Activated CD8-positive, alpha-beta memory T cell treated with anti-CD3 and anti-CD28 coated beads, Interleukin-2, amount 10 ng/mL, durations not matched to agents 7 days and 5 days (primary cell): ENCODE results near the gene S100B. TPM values are rescaled to one million over a fixed set of nuclear protein-coding genes. Genes with fewer than 3 reads are reported as not detected.
"Not testable (repeated sequence)": the region's sequence is repeated elsewhere in the genome, so short reads cannot be mapped to it uniquely, and the experiment has no call there.

Experiments used
- ATAC-seq: fragments of 150-1000 bp; cut with Tn5 transposase; one replicate; pipeline ENCODE4 v1.10.0; 2021; ENCODE audit warnings: moderate library complexity
- CTCF ChIA-PET: fragments of 350-600 bp; sonication (Branson Sonifier 250); formaldehyde crosslinking; loops from one replicate; lab custom pipeline; 2021; ENCODE audit warnings: antibody characterized with exemption; lab: Charles Lee
- DNase-seq: peaks from one replicate; pipeline ENCODE4 v3.0.0-alpha.2; 2020
- H3K27ac Mint-ChIP-seq: one replicate; pipeline ENCODE4 v1.8.0; 2021; ENCODE audit warnings: mild to moderate bottlenecking, mixed read lengths
- H3K27me3 Mint-ChIP-seq: one replicate; pipeline ENCODE4 v1.8.0; 2021; ENCODE audit warnings: mixed read lengths
- H3K36me3 Mint-ChIP-seq: one replicate; pipeline ENCODE4 v1.8.0; 2021; ENCODE audit warnings: mild to moderate bottlenecking, mixed read lengths
- H3K4me1 Mint-ChIP-seq: one replicate; pipeline ENCODE4 v1.8.0; 2021; ENCODE audit warnings: mixed read lengths
- H3K4me3 Mint-ChIP-seq: one replicate; pipeline ENCODE4 v1.8.0; 2021; ENCODE audit warnings: mild to moderate bottlenecking, moderate library complexity, mixed read lengths
- H3K9me3 Mint-ChIP-seq: one replicate; pipeline ENCODE4 v1.8.0; 2022; ENCODE audit warnings: low read depth, mixed read lengths
- total RNA-seq, 2 experiments: library from RNA; stranded (reverse); gene quantifications; one replicate each; pipeline ENCODE4 v1.2.3, GENCODE V29; 2021

The S100B gene
- total RNA-seq, 2 experiments from 2014 or later = 0.77 to 1.5 TPM

GRCh38 chr21:46636550-46637285 lies 31.8 kb upstream of the S100B start:
- peaks cover 60% of the 10 kb centered on the region for H3K4me1 Mint-ChIP-seq
- H3K27me3 Mint-ChIP-seq = no peaks in the 10 kb centered on the region
- peak overlapping the region; percentile 84 for H3K4me3 Mint-ChIP-seq
- ATAC-seq = no peak
- CTCF ChIA-PET = interaction anchor here (0.8 to 5.3 kb wide), 7 partner anchors 16 to 493 kb away, joined by 3 to 30 read pairs (median 4); no protein-coding TSS in a partner anchor
- H3K27ac Mint-ChIP-seq = peak overlapping the region; percentile 94
- no peak for DNase-seq
- H3K36me3 Mint-ChIP-seq = peaks cover 25% of the 10 kb centered on the region
- H3K9me3 Mint-ChIP-seq = no peaks in the 10 kb centered on the region

- ATAC-seq (no peak), DNase-seq (no peak)
- CTCF ChIA-PET = interaction anchor here (0.9 to 5.3 kb wide), 5 partner anchors 16 to 493 kb away, joined by 3 to 30 read pairs (median 4); a partner anchor contains a TSS
- Mint-ChIP-seq H3K27me3 (no peaks in the 10 kb centered on the region), H3K9me3 (no peaks in the 10 kb centered on the region), H3K4me3 (peak overlapping the region; percentile 84), H3K4me1 (peaks cover 59% of the 10 kb centered on the region), H3K36me3 (peaks cover 20% of the 10 kb centered on the region), H3K27ac (peak overlapping the region; percentile 94)
Observed at GRCh38 chr21:46636181-46636512, 31.3 kb upstream of the S100B start.

- H3K27ac Mint-ChIP-seq = peak within 1 kb of the TSS; percentile 94
- CTCF ChIA-PET = interaction anchor here (0.8 to 5.3 kb wide), 11 partner anchors 9 to 492 kb away, joined by 3 to 30 read pairs (median 4); a partner anchor contains a TSS
- peaks cover 16% of the 10 kb centered on the region for H3K36me3 Mint-ChIP-seq
- ATAC-seq = peak; percentile 91
- H3K4me1 Mint-ChIP-seq = peaks cover 57% of the 10 kb centered on the region
- DNase-seq = peak; percentile 98
- H3K27me3 Mint-ChIP-seq = no peaks in the 10 kb centered on the region
- H3K4me3 Mint-ChIP-seq = peak within 1 kb of the TSS; percentile 84
- H3K9me3 Mint-ChIP-seq = no peaks in the 10 kb centered on the region
Observed at GRCh38 chr21:46635324-46636180, 30.7 kb upstream of the S100B start, which contains the start of gene PRMT2. TSS of gene PRMT2 (plus strand) at chr21:46635674. CDS start at chr21:46636952, 1,278 bp downstream.

- Mint-ChIP-seq H3K9me3 (no peaks in the 10 kb centered on the region), H3K36me3 (peaks cover 12% of the 10 kb centered on the region), H3K4me3 (peak overlapping the region; percentile 84), H3K27ac (peak overlapping the region; percentile 94), H3K27me3 (no peaks in the 10 kb centered on the region), H3K4me1 (peaks cover 54% of the 10 kb centered on the region)
- peak; percentile 10 for ATAC-seq
- CTCF ChIA-PET = interaction anchor here (0.8 to 5.3 kb wide), 9 partner anchors 9 to 309 kb away, joined by 3 to 30 read pairs (median 4); a partner anchor contains a TSS
- peak; percentile 63 for DNase-seq
Observed at GRCh38 chr21:46634966-46635323, 30.1 kb upstream of the S100B start.

GRCh38 chr21:46634427-46634826 lies 29.5 kb upstream of the S100B start:
- CTCF ChIA-PET = interaction anchor here (1.2 to 5.3 kb wide), 6 partner anchors 14 to 177 kb away, joined by 3 to 30 read pairs (median 4); no protein-coding TSS in a partner anchor
- Mint-ChIP-seq H3K9me3 (no peaks in the 10 kb centered on the region), H3K4me1 (peaks cover 49% of the 10 kb centered on the region), H3K27me3 (no peaks in the 10 kb centered on the region), H3K4me3 (peak overlapping the region; percentile 84), H3K36me3 (peaks cover 7% of the 10 kb centered on the region), H3K27ac (peak overlapping the region; percentile 94)
- DNase-seq (no peak), ATAC-seq (no peak)

GRCh38 chr21:46633566-46633965 lies 28.7 kb upstream of the S100B start:
- H3K36me3 Mint-ChIP-seq = peaks cover 7% of the 10 kb centered on the region
- CTCF ChIA-PET = interaction anchor here (1.7 to 5.3 kb wide), 3 partner anchors 13 to 176 kb away, joined by 4 to 30 read pairs (median 5); no protein-coding TSS in a partner anchor
- peak overlapping the region; percentile 18 for H3K4me3 Mint-ChIP-seq
- no peaks in the 10 kb centered on the region for H3K27me3 Mint-ChIP-seq
- no peak for DNase-seq
- peaks cover 42% of the 10 kb centered on the region for H3K4me1 Mint-ChIP-seq
- no peaks in the 10 kb centered on the region for H3K9me3 Mint-ChIP-seq
- H3K27ac Mint-ChIP-seq = peak overlapping the region; percentile 78
- no peak for ATAC-seq

GRCh38 chr21:46630915-46631314 lies 26.0 kb upstream of the S100B start:
- H3K27me3 Mint-ChIP-seq, H3K9me3 Mint-ChIP-seq, ATAC-seq, CTCF ChIA-PET, DNase-seq, H3K4me3 Mint-ChIP-seq, H3K36me3 Mint-ChIP-seq, H3K27ac Mint-ChIP-seq: not testable (repeated sequence)
- H3K4me1 Mint-ChIP-seq = peaks cover 30% of the 10 kb centered on the region

- H3K4me1 Mint-ChIP-seq = peaks cover 17% of the 10 kb centered on the region
- peaks cover 9% of the 10 kb centered on the region for H3K9me3 Mint-ChIP-seq
- no peak for DNase-seq
- H3K36me3 Mint-ChIP-seq = peaks cover 13% of the 10 kb centered on the region
- no peak overlapping the region for H3K27ac Mint-ChIP-seq
- ATAC-seq = no peak
- CTCF ChIA-PET = no interaction called here
- H3K4me3 Mint-ChIP-seq = no peak overlapping the region
- H3K27me3 Mint-ChIP-seq = no peaks in the 10 kb centered on the region
Observed at GRCh38 chr21:46628868-46629267, 24.0 kb upstream of the S100B start.

GRCh38 chr21:46627726-46628125 lies 22.8 kb upstream of the S100B start:
- H3K4me3 Mint-ChIP-seq = no peak overlapping the region
- H3K27me3 Mint-ChIP-seq = no peaks in the 10 kb centered on the region
- DNase-seq (no peak), ATAC-seq (no peak)
- peaks cover 15% of the 10 kb centered on the region for H3K4me1 Mint-ChIP-seq
- H3K36me3 Mint-ChIP-seq = peaks cover 13% of the 10 kb centered on the region
- CTCF ChIA-PET = no interaction called here
- H3K9me3 Mint-ChIP-seq = peaks cover 9% of the 10 kb centered on the region
- no peak overlapping the region for H3K27ac Mint-ChIP-seq

GRCh38 chr21:46626975-46627501 lies 22.2 kb upstream of the S100B start:
- Mint-ChIP-seq H3K9me3 (peaks cover 9% of the 10 kb centered on the region), H3K4me3 (no peak overlapping the region), H3K27me3 (no peaks in the 10 kb centered on the region), H3K36me3 (peaks cover 13% of the 10 kb centered on the region), H3K27ac (no peak overlapping the region), H3K4me1 (peaks cover 20% of the 10 kb centered on the region)
- CTCF ChIA-PET = interaction anchor here (1.1 kb wide), 1 partner anchor 12 kb away, joined by 4 read pairs; no protein-coding TSS in a partner anchor
- DNase-seq (no peak), ATAC-seq (no peak)

GRCh38 chr21:46626536-46626935 lies 21.7 kb upstream of the S100B start:
- peaks cover 25% of the 10 kb centered on the region for H3K4me1 Mint-ChIP-seq
- H3K27ac Mint-ChIP-seq = no peak overlapping the region
- H3K4me3 Mint-ChIP-seq = no peak overlapping the region
- no peak for DNase-seq
- no peak for ATAC-seq
- H3K9me3 Mint-ChIP-seq = peaks cover 9% of the 10 kb centered on the region
- no peaks in the 10 kb centered on the region for H3K27me3 Mint-ChIP-seq
- CTCF ChIA-PET = interaction anchor here (1.1 kb wide), 1 partner anchor 12 kb away, joined by 4 read pairs; no protein-coding TSS in a partner anchor
- H3K36me3 Mint-ChIP-seq = peaks cover 13% of the 10 kb centered on the region

- no peak for ATAC-seq
- Mint-ChIP-seq H3K27ac (no peak overlapping the region), H3K9me3 (peaks cover 9% of the 10 kb centered on the region), H3K36me3 (peaks cover 13% of the 10 kb centered on the region), H3K4me1 (peaks cover 29% of the 10 kb centered on the region), H3K27me3 (no peaks in the 10 kb centered on the region), H3K4me3 (no peak overlapping the region)
- CTCF ChIA-PET = no interaction called here
- DNase-seq = no peak
Observed at GRCh38 chr21:46625759-46626158, 20.9 kb upstream of the S100B start.

GRCh38 chr21:46624050-46624449 lies 19.2 kb upstream of the S100B start:
- CTCF ChIA-PET = no interaction called here
- Mint-ChIP-seq H3K4me1 (peaks cover 29% of the 10 kb centered on the region), H3K9me3 (peaks cover 9% of the 10 kb centered on the region), H3K27ac (no peak overlapping the region), H3K36me3 (peaks cover 13% of the 10 kb centered on the region), H3K4me3 (no peak overlapping the region), H3K27me3 (no peaks in the 10 kb centered on the region)
- ATAC-seq (no peak), DNase-seq (no peak)
